Measurements from ENCODE around the gene KRTAP4-12. TPM values are rescaled to one million over a fixed set of nuclear protein-coding genes. Genes with fewer than 3 reads are reported as not detected.
"Not testable (repeated sequence)": the region's sequence is repeated elsewhere in the genome, so short reads cannot be mapped to it uniquely, and the experiment has no call there.

Gene KRTAP4-12
- not detected in 2 replicates for total RNA-seq (2021)
- Bru-seq, nascent RNA: not detected
- BruChase-seq, experiment 1, labeled RNA remaining after a 2-hour chase: not detected
- not detected for BruChase-seq, experiment 2, labeled RNA remaining after a 6-hour chase
- long read RNA-seq: 0 reads

GRCh38 chr17:41123991-41124371 is at the start of gene KRTAP4-12:
Gene KRTAP4-12, minus strand, starts transcription at chr17:41124182. Its CDS starts 60 bp downstream, at chr17:41124122.
- H3K27me3 ChIP-seq (replicated peaks; ENCODE audit: insufficient read depth, low read depth, low read length, poor library complexity); H3K4me1 ChIP-seq (ENCODE audit: insufficient read depth, low read length, poor library complexity, severe bottlenecking); H3K4me3 ChIP-seq (ENCODE audit: low read depth, low read length, poor library complexity, severe bottlenecking); CTCF ChIA-PET; H3K36me3 ChIP-seq (ENCODE audit: insufficient read depth, low read length, poor library complexity, severe bottlenecking); DNase-seq (ENCODE audit: low spot score); H3K27ac ChIP-seq (ENCODE audit: low read depth, low read length, poor library complexity, severe bottlenecking); POLR2A ChIA-PET (ENCODE audit: low non-redundant PET); H3K9me3 ChIP-seq (ENCODE audit: low read depth, low read length, poor library complexity, severe bottlenecking); BruUV-seq (replicated peaks); intact Hi-C loops (cut with micrococcal nuclease; ENCODE audit: unreplicated experiment): not testable (repeated sequence)

- Histone ChIP-seq H3K9me3 (ENCODE audit: low read depth, low read length, poor library complexity, severe bottlenecking) (no peaks in the 10 kb centered on the region), H3K4me1 (ENCODE audit: insufficient read depth, low read length, poor library complexity, severe bottlenecking) (no peaks in the 10 kb centered on the region), H3K27ac (ENCODE audit: low read depth, low read length, poor library complexity, severe bottlenecking) (no peak overlapping the region), H3K27me3 (replicated peaks; ENCODE audit: insufficient read depth, low read depth, low read length, poor library complexity) (no peaks in the 10 kb centered on the region), H3K4me3 (ENCODE audit: low read depth, low read length, poor library complexity, severe bottlenecking) (no peak overlapping the region), H3K36me3 (ENCODE audit: insufficient read depth, low read length, poor library complexity, severe bottlenecking) (no peaks in the 10 kb centered on the region)
- CTCF ChIA-PET: no interaction called here
- no TSS peak for BruUV-seq (replicated peaks)
- no peak for DNase-seq (ENCODE audit: low spot score)
- intact Hi-C loops (cut with micrococcal nuclease; ENCODE audit: unreplicated experiment): no loop called here
- no peak for TF ChIP-seq CTCF (conservative IDR thresholded peaks at IDR 0.05; ENCODE audit: low read depth, low read length)
- no peak for TF ChIP-seq EZH2 (IDR thresholded peaks at IDR 0.05; ENCODE audit: borderline replicate concordance, low read depth, low read length, poor library complexity, severe bottlenecking)
- POLR2A ChIA-PET (ENCODE audit: low non-redundant PET): no interaction called here
Observed at GRCh38 chr17:41171886-41172285, 47.9 kb upstream of the KRTAP4-12 start.

GRCh38 chr17:41168121-41168520 is 44.1 kb upstream of the KRTAP4-12 start, which contains the start of gene KRTAP4-3:
Gene KRTAP4-3, minus strand, starts transcription at chr17:41168221. Its CDS starts 49 bp downstream, at chr17:41168172.
- BruUV-seq (replicated peaks): no TSS peak
- H3K9me3 ChIP-seq (ENCODE audit: low read depth, low read length, poor library complexity, severe bottlenecking): no peaks in the 10 kb centered on the region
- no peak within 1 kb of the TSS for H3K27ac ChIP-seq (ENCODE audit: low read depth, low read length, poor library complexity, severe bottlenecking)
- H3K4me1 ChIP-seq (ENCODE audit: insufficient read depth, low read length, poor library complexity, severe bottlenecking): no peaks in the 10 kb centered on the region
- no peaks in the 10 kb centered on the region for H3K36me3 ChIP-seq (ENCODE audit: insufficient read depth, low read length, poor library complexity, severe bottlenecking)
- ChIA-PET CTCF (no interaction called here), POLR2A (ENCODE audit: low non-redundant PET) (interaction anchor here (0.6 kb wide), 1 partner anchor 11 kb away, joined by 3 read pairs; no protein-coding TSS in a partner anchor)
- TF ChIP-seq EZH2 (IDR thresholded peaks at IDR 0.05; ENCODE audit: borderline replicate concordance, low read depth, low read length, poor library complexity, severe bottlenecking) (no peak), CTCF (conservative IDR thresholded peaks at IDR 0.05; ENCODE audit: low read depth, low read length) (no peak)
- intact Hi-C loops (cut with micrococcal nuclease; ENCODE audit: unreplicated experiment): no loop called here
- H3K27me3 ChIP-seq (replicated peaks; ENCODE audit: insufficient read depth, low read depth, low read length, poor library complexity): no peaks in the 10 kb centered on the region
- H3K4me3 ChIP-seq (ENCODE audit: low read depth, low read length, poor library complexity, severe bottlenecking): no peak within 1 kb of the TSS
- DNase-seq (ENCODE audit: low spot score): no peak

- intact Hi-C loops (cut with micrococcal nuclease; ENCODE audit: unreplicated experiment): no loop called here
- ChIA-PET CTCF (no interaction called here), POLR2A (ENCODE audit: low non-redundant PET) (interaction anchor here (0.6 kb wide), 1 partner anchor 10 kb away, joined by 3 read pairs; no protein-coding TSS in a partner anchor)
- H3K27me3 ChIP-seq (replicated peaks; ENCODE audit: insufficient read depth, low read depth, low read length, poor library complexity): no peaks in the 10 kb centered on the region
- no peaks in the 10 kb centered on the region for H3K36me3 ChIP-seq (ENCODE audit: insufficient read depth, low read length, poor library complexity, severe bottlenecking)
- TF ChIP-seq CTCF (conservative IDR thresholded peaks at IDR 0.05; ENCODE audit: low read depth, low read length): no peak
- no peak for TF ChIP-seq EZH2 (IDR thresholded peaks at IDR 0.05; ENCODE audit: borderline replicate concordance, low read depth, low read length, poor library complexity, severe bottlenecking)
- BruUV-seq (replicated peaks): no TSS peak
- no peak for DNase-seq (ENCODE audit: low spot score)
- no peaks in the 10 kb centered on the region for H3K9me3 ChIP-seq (ENCODE audit: low read depth, low read length, poor library complexity, severe bottlenecking)
- H3K4me3 ChIP-seq (ENCODE audit: low read depth, low read length, poor library complexity, severe bottlenecking): no peak overlapping the region
- H3K27ac ChIP-seq (ENCODE audit: low read depth, low read length, poor library complexity, severe bottlenecking): no peak overlapping the region
- no peaks in the 10 kb centered on the region for H3K4me1 ChIP-seq (ENCODE audit: insufficient read depth, low read length, poor library complexity, severe bottlenecking)
Observed at GRCh38 chr17:41167561-41167960, 43.6 kb upstream of the KRTAP4-12 start.
